Tibial nerve (tissue), 4 donors: ENCODE results near the gene LAMC3. TPM values are rescaled to one million over a fixed set of nuclear protein-coding genes. Genes with fewer than 3 reads are reported as not detected.

ENCODE experiments used
- DNase-seq, 2 donors: peaks; one replicate each; pipeline ENCODE4 v3.0.0-alpha.2; 2019; ENCODE audit warnings: low spot score in 2 of 2
- H3K27ac ChIP-seq, 4 donors: fragments of 200-600 bp; sonication (generic) in 3 of 4; one replicate each; pipeline ENCODE4 v1.5.1; 2017 to 2019; ENCODE audit warnings: mild to moderate bottlenecking in 1 of 4
- H3K27me3 ChIP-seq, 2 donors: fragments of 200-600 bp; sonication (generic) in 1 of 2; one replicate each; pipeline versions ENCODE4 v1.5.1 to v1.6.0; 2017 to 2019
- H3K36me3 ChIP-seq, 3 donors: fragments of 200-600 bp; sonication (generic); one replicate each; pipeline ENCODE4 v1.5.1; 2018 to 2019
- H3K4me1 ChIP-seq, 4 donors: fragments of 200-600 bp; sonication (generic) in 3 of 4; one replicate each; pipeline ENCODE4 v1.5.1; 2017 to 2019
- H3K4me3 ChIP-seq, 4 donors: fragments of 200-600 bp; sonication (generic) in 3 of 4; one replicate each; pipeline ENCODE4 v1.5.1; 2017 to 2019; ENCODE audit warnings: mild to moderate bottlenecking in 1 of 4, moderate library complexity in 1 of 4
- H3K9me3 ChIP-seq, 4 donors: fragments of 200-600 bp; sonication (generic) in 3 of 4; one replicate each; pipeline ENCODE4 v1.5.1; 2017 to 2019
- CTCF ChIP-seq, 5 experiments: fragments of 200-600 bp in 3 of 5; fragments of 450-650 bp in 2 of 5; sonication (generic) in 3 of 5; IDR thresholded peaks; one replicate each; pipeline ENCODE4 v1.5.1; 2016 to 2019; ENCODE audit warnings: antibody characterized with exemption in 5 of 5, mild to moderate bottlenecking in 3 of 5, moderate library complexity in 2 of 5
- EP300 ChIP-seq, 2 donors: sonication (generic); formaldehyde crosslinking; IDR thresholded peaks; one replicate each; pipeline ENCODE4 v1.6.1; 2017; ENCODE audit warnings: antibody characterized with exemption in 2 of 2, mild to moderate bottlenecking in 1 of 2
- POLR2A ChIP-seq, 2 donors: fragments of 450-650 bp; IDR thresholded peaks; one replicate each; pipeline ENCODE4 v1.6.1; 2017; ENCODE audit warnings: antibody characterized with exemption in 2 of 2, mild to moderate bottlenecking in 2 of 2, moderate library complexity in 2 of 2
- WGBS, 2 donors: methylation state at CpG; one replicate each; pipeline ENCODE4 v1.1.5; 2018; 5-methylcytosine and 5-hydroxymethylcytosine counted together
- total RNA-seq, 4 donors: library from RNA; depleted of rRNA; stranded (reverse); fragments of >200 nt; gene quantifications; one replicate each; pipeline ENCODE4 v1.1.0, GENCODE V29; 2016

LAMC3 gene
- total RNA-seq, 4 donors from 2014 or later: 0.21 to 1.6 TPM; not detected in 2

- Histone ChIP-seq H3K36me3 (no peaks in the 10 kb centered on the region), H3K27ac (no peak overlapping the region), H3K9me3 (no peaks in the 10 kb centered on the region), H3K27me3 (no peaks in the 10 kb centered on the region), H3K4me1 (no peaks in the 10 kb centered on the region), H3K4me3 (no peak overlapping the region)
- WGBS, 2 donors: 84 to 90% methylated on average over 3 of the region's 3 CpGs
- TF ChIP-seq EP300 (IDR thresholded peaks at IDR 0.05): no peak
- no peak for TF ChIP-seq POLR2A (IDR thresholded peaks at IDR 0.05)
- TF ChIP-seq CTCF (IDR thresholded peaks at IDR 0.05): no peak
- DNase-seq: no peak
These were observed 26.6 kb downstream of the LAMC3 start for GRCh38 chr9:131035548-131035947.

GRCh38 chr9:131036071-131036470, 27.1 kb downstream of the LAMC3 start:
- H3K36me3 ChIP-seq: no peaks in the 10 kb centered on the region
- no peaks in the 10 kb centered on the region for H3K9me3 ChIP-seq
- no peak overlapping the region for H3K4me3 ChIP-seq
- DNase-seq: no peak
- no peaks in the 10 kb centered on the region for H3K27me3 ChIP-seq
- 83 to 84% methylated on average over 20 to 22 of the region's 24 CpGs for WGBS, 2 donors
- TF ChIP-seq POLR2A (IDR thresholded peaks at IDR 0.05): no peak
- no peak for TF ChIP-seq EP300 (IDR thresholded peaks at IDR 0.05)
- H3K27ac ChIP-seq: no peak overlapping the region
- H3K4me1 ChIP-seq: no peaks in the 10 kb centered on the region

GRCh38 chr9:131036529-131037334, 27.8 kb downstream of the LAMC3 start:
- WGBS, 2 donors: 65 to 73% methylated on average over 8 to 13 of the region's 17 CpGs
- Histone ChIP-seq H3K4me1 (no peaks in the 10 kb centered on the region), H3K9me3 (no peaks in the 10 kb centered on the region), H3K36me3 (no peaks in the 10 kb centered on the region), H3K27ac (no peak overlapping the region), H3K4me3 (no peak overlapping the region), H3K27me3 (no peaks in the 10 kb centered on the region)
- no peak for DNase-seq
- no peak for TF ChIP-seq CTCF (IDR thresholded peaks at IDR 0.05)
- no peak for TF ChIP-seq POLR2A (IDR thresholded peaks at IDR 0.05)
- TF ChIP-seq EP300 (IDR thresholded peaks at IDR 0.05): no peak

GRCh38 chr9:131037335-131038255, 28.6 kb downstream of the LAMC3 start:
- Histone ChIP-seq H3K4me1 (no peaks in the 10 kb centered on the region), H3K27ac (no peak overlapping the region), H3K36me3 (no peaks in the 10 kb centered on the region), H3K27me3 (no peaks in the 10 kb centered on the region), H3K4me3 (no peak overlapping the region), H3K9me3 (no peaks in the 10 kb centered on the region)
- TF ChIP-seq CTCF (IDR thresholded peaks at IDR 0.05) (no peak), EP300 (IDR thresholded peaks at IDR 0.05) (no peak), POLR2A (IDR thresholded peaks at IDR 0.05) (no peak)
- no peak for DNase-seq
- WGBS, 2 donors: 48 to 56% methylated on average over 26 of the region's 26 CpGs

GRCh38 chr9:131038256-131039128, 29.5 kb downstream of the LAMC3 start:
- WGBS, 2 donors: 86 to 92% methylated on average over 19 of the region's 19 CpGs
- TF ChIP-seq POLR2A (IDR thresholded peaks at IDR 0.05) (no peak), CTCF (IDR thresholded peaks at IDR 0.05) (no peak), EP300 (IDR thresholded peaks at IDR 0.05) (no peak)
- H3K27me3 ChIP-seq: no peaks in the 10 kb centered on the region

More at GRCh38 chr9:131038256-131039128, 29.5 kb downstream of the LAMC3 start:
- Histone ChIP-seq H3K4me3 (no peak overlapping the region), H3K9me3 (no peaks in the 10 kb centered on the region), H3K27ac (no peak overlapping the region), H3K4me1 (no peaks in the 10 kb centered on the region), H3K36me3 (no peaks in the 10 kb centered on the region)
- no peak for DNase-seq
